HCT116 (cell line): Measurements from ENCODE around the gene NUMB. TPM values are rescaled to one million over a fixed set of nuclear protein-coding genes. Genes with fewer than 3 reads are reported as not detected.

ENCODE experiments used
- ATAC-seq: fragments of 200-7000 bp; cut with Tn5 transposase; 2 replicates; pipeline ENCODE4 v1.9.1; 2020; ENCODE audit warnings: mild to moderate bottlenecking, moderate library complexity
- BruUV-seq: library from RNA; stranded (reverse); fragments of 400-500 nt; replicated peaks from 2 replicates; lab custom pipeline; 2021; lab: Mats Ljungman, UMichigan
- CTCF ChIA-PET: fragments of 300-600 bp; sonication (Branson Sonifier 250); formaldehyde crosslinking; loops from one replicate; lab custom pipeline; 2021; ENCODE audit warnings: antibody characterized with exemption; lab: Charles Lee
- POLR2A ChIA-PET: fragments of 300-600, 350-600 bp; sonication (Branson Sonifier 250); formaldehyde crosslinking; loops from one replicate; lab custom pipeline; 2021; ENCODE audit warnings: antibody characterized with exemption; lab: Charles Lee
- RAD21 ChIA-PET, 2 experiments: fragments of 300-600 bp; sonication (Branson Sonifier 250); formaldehyde crosslinking; loops; one replicate each; lab custom pipeline; 2023; ENCODE audit warnings: low total read pairs in 2 of 2; ENCODE audit not compliant: uncharacterized antibody in 2 of 2, unreplicated experiment in 2 of 2, low non-redundant PET in 1 of 2; lab: Charles Lee
- DNase-seq: peaks from one replicate; pipeline ENCODE4 v3.0.0-alpha.2; 2010; ENCODE audit warnings: low read depth, low spot score
- H2AFZ ChIP-seq: fragments of 200-600 bp; shearing (Covaris generic), sonication (generic); 2 replicates; pipeline ENCODE4 v1.6.1; 2017; ENCODE audit warnings: low read depth, mixed run types, mixed read lengths, antibody characterized with exemption, low read length; ENCODE audit not compliant: poor library complexity, severe bottlenecking
- H3K27ac ChIP-seq: 2 replicates; pipeline ENCODE4 v1.5.1; 2012; ENCODE audit warnings: low read depth, low read length
- H3K27me3 ChIP-seq: fragments of 200-600 bp; sonication (generic); 2 replicates; pipeline ENCODE4 v1.6.1; 2016; ENCODE audit warnings: mixed run types, low read length, mixed read lengths; ENCODE audit not compliant: insufficient read depth
- H3K36me3 ChIP-seq, 2 experiments: fragments of 200-500 bp in 1 of 2; fragments of 200-600 bp in 1 of 2; sonication (Bioruptor generic) in 1 of 2; sonication (generic) in 1 of 2; 2 replicates each; pipeline versions ENCODE4 v1.5.1 to v1.6.1; 2014 to 2016; ENCODE audit warnings: low read length in 2 of 2, inconsistent platforms in 1 of 2, mixed read lengths in 1 of 2, mixed run types in 1 of 2; ENCODE audit not compliant: insufficient read depth in 2 of 2, control insufficient read depth in 1 of 2
- H3K4me1 ChIP-seq, 2 experiments: fragments of 200-600 bp in 1 of 2; sonication (generic) in 1 of 2; 2 replicates each; pipeline versions ENCODE4 v1.5.1 to v1.6.1; 2012 to 2017; ENCODE audit warnings: low read length in 2 of 2, inconsistent platforms in 1 of 2, mild to moderate bottlenecking in 1 of 2, mixed read lengths in 1 of 2, mixed run types in 1 of 2, moderate library complexity in 1 of 2; ENCODE audit not compliant: insufficient read depth in 2 of 2, control insufficient read depth in 1 of 2
- H3K4me2 ChIP-seq: fragments of 200-600 bp; sonication (generic); 2 replicates; pipeline ENCODE4 v1.6.1; 2017; ENCODE audit warnings: mixed run types, low read length, mixed read lengths
- H3K4me3 ChIP-seq, 2 experiments: fragments of 200-600 bp in 1 of 2; sonication (generic) in 1 of 2; replicated peaks in 1 of 2; 2 replicates each; pipeline ENCODE4 v1.5.1; 2011 to 2016; ENCODE audit warnings: low read length in 2 of 2, control low read depth in 1 of 2, low read depth in 1 of 2, mild to moderate bottlenecking in 1 of 2, mixed read lengths in 1 of 2, mixed run types in 1 of 2
- H3K79me2 ChIP-seq: fragments of 200-600 bp; sonication (generic); 2 replicates; pipeline ENCODE4 v1.6.1; 2017; ENCODE audit warnings: mild to moderate bottlenecking, mixed run types, low read length, moderate library complexity, mixed read lengths; ENCODE audit not compliant: insufficient read depth
- H3K9ac ChIP-seq: fragments of 200-600 bp; sonication (generic); 2 replicates; pipeline ENCODE4 v1.6.1; 2016; ENCODE audit warnings: low read length, mixed read lengths
- H3K9me2 ChIP-seq: fragments of 200-600 bp; sonication (generic), shearing (Covaris generic); 2 replicates; pipeline ENCODE4 v1.6.1; 2017; ENCODE audit warnings: mixed run types, mild to moderate bottlenecking, moderate library complexity; ENCODE audit not compliant: insufficient read depth
- H3K9me3 ChIP-seq, 2 experiments: fragments of 200-500 bp in 1 of 2; fragments of 200-600 bp in 1 of 2; sonication (Bioruptor generic) in 1 of 2; sonication (generic) in 1 of 2; 2 replicates each; pipeline ENCODE4 v1.6.1; 2014 to 2017; ENCODE audit warnings: low read length in 2 of 2, mixed read lengths in 2 of 2, inconsistent platforms in 1 of 2, low read depth in 1 of 2, mild to moderate bottlenecking in 1 of 2, mixed run types in 1 of 2, moderate library complexity in 1 of 2; ENCODE audit not compliant: control insufficient read depth in 1 of 2, insufficient read depth in 1 of 2
- H4K20me1 ChIP-seq: fragments of 200-600 bp; sonication (generic), shearing (Covaris generic); 2 replicates; pipeline ENCODE4 v1.6.1; 2017; ENCODE audit warnings: mixed run types, mild to moderate bottlenecking, moderate library complexity; ENCODE audit not compliant: insufficient read depth
- CTCF ChIP-seq, 3 experiments: fragments of 200-600 bp in 1 of 3; sonication (generic) in 1 of 3; IDR thresholded peaks in 2 of 3; conservative IDR thresholded peaks in 1 of 3; 2 replicates each; pipeline ENCODE4 v1.5.1; 2012 to 2017; ENCODE audit warnings: low read depth in 2 of 3, low read length in 2 of 3, antibody characterized with exemption in 1 of 3, borderline replicate concordance in 1 of 3, control low read depth in 1 of 3, mild to moderate bottlenecking in 1 of 3, mixed read lengths in 1 of 3, mixed run types in 1 of 3, moderate library complexity in 1 of 3; ENCODE audit not compliant: insufficient read depth in 1 of 3
- ELF1 ChIP-seq: IDR thresholded peaks from 2 replicates; pipeline ENCODE4 v1.6.1; 2012; ENCODE audit warnings: low read depth, borderline replicate concordance
- EZH2 ChIP-seq: fragments of 200-600 bp; sonication (generic); IDR thresholded peaks from 2 replicates; pipeline ENCODE4 v1.6.1; 2017; ENCODE audit warnings: antibody characterized with exemption, mixed run types
- JUND ChIP-seq: IDR thresholded peaks from 2 replicates; pipeline ENCODE4 v1.6.1; 2012
- RAD21 ChIP-seq: IDR thresholded peaks from 2 replicates; pipeline ENCODE4 v1.6.1; 2012; ENCODE audit warnings: low read depth, mild to moderate bottlenecking
- TCF7L2 ChIP-seq: IDR thresholded peaks from 2 replicates; pipeline ENCODE4 v1.7.0; 2011; ENCODE audit warnings: borderline replicate concordance, inconsistent platforms; ENCODE audit not compliant: insufficient read depth, insufficient read length; ENCODE audit errors: extremely low read depth
- intact Hi-C: fragments of 100-400 bp; cut with micrococcal nuclease; formaldehyde crosslinking; loops from 2 replicates; pipeline ENCODE4 v1.10.0; 2022
- total RNA-seq: library from RNA; stranded (reverse); gene quantifications from one replicate; pipeline ENCODE4 v1.2.1, GENCODE V29; 2021; ENCODE audit not compliant: unreplicated experiment
- TF ChIP-seq, protein P1 (sequence below): IDR thresholded peaks from 2 replicates; pipeline ENCODE4 v1.6.1; 2012; ENCODE audit warnings: low read depth

NUMB gene
- total RNA-seq, 1 experiment from 2014 or later: 43.0 TPM

- CTCF ChIA-PET: interaction anchor here (0.6 to 1.6 kb wide), 2 partner anchors 9 kb away, joined by 3 to 6 read pairs; no protein-coding TSS in a partner anchor
- H3K27ac ChIP-seq: no peak overlapping the region
- H3K27me3 ChIP-seq: no peaks in the 10 kb centered on the region
- H3K4me1 ChIP-seq: no peaks in the 10 kb centered on the region
- no TSS peak for BruUV-seq
- H3K9me2 ChIP-seq: no peaks in the 10 kb centered on the region
- H3K4me3 ChIP-seq: no peak overlapping the region
- no peak overlapping the region for H3K9ac ChIP-seq
- no peaks in the 10 kb centered on the region for H3K79me2 ChIP-seq
- no peak overlapping the region for H3K4me2 ChIP-seq
- no peaks in the 10 kb centered on the region for H3K9me3 ChIP-seq
- ATAC-seq (no peak), DNase-seq (no peak)
- no peaks in the 10 kb centered on the region for H4K20me1 ChIP-seq
- intact Hi-C loops: no loop called here
- RAD21 ChIA-PET: no interaction called here
- no peak overlapping the region for H2AFZ ChIP-seq
- POLR2A ChIA-PET: no interaction called here
- peaks cover 0 to 6% of the 10 kb centered on the region in 2 experiments; a peak in 2 of 4 replicates for H3K36me3 ChIP-seq
- TF ChIP-seq ELF1 (no peak), RAD21 (no peak), JUND (no peak), EZH2 (no peak), TCF7L2 (no peak), CTCF (IDR thresholded peaks at IDR 0.05 in 2 of 3, conservative IDR thresholded peaks at IDR 0.05 in 1 of 3; ENCODE audit: borderline replicate concordance in 1 of 3, insufficient read depth in 1 of 3, low read depth in 2 of 3, low read length in 2 of 3) (no peak)
- TF ChIP-seq, protein P1, sequence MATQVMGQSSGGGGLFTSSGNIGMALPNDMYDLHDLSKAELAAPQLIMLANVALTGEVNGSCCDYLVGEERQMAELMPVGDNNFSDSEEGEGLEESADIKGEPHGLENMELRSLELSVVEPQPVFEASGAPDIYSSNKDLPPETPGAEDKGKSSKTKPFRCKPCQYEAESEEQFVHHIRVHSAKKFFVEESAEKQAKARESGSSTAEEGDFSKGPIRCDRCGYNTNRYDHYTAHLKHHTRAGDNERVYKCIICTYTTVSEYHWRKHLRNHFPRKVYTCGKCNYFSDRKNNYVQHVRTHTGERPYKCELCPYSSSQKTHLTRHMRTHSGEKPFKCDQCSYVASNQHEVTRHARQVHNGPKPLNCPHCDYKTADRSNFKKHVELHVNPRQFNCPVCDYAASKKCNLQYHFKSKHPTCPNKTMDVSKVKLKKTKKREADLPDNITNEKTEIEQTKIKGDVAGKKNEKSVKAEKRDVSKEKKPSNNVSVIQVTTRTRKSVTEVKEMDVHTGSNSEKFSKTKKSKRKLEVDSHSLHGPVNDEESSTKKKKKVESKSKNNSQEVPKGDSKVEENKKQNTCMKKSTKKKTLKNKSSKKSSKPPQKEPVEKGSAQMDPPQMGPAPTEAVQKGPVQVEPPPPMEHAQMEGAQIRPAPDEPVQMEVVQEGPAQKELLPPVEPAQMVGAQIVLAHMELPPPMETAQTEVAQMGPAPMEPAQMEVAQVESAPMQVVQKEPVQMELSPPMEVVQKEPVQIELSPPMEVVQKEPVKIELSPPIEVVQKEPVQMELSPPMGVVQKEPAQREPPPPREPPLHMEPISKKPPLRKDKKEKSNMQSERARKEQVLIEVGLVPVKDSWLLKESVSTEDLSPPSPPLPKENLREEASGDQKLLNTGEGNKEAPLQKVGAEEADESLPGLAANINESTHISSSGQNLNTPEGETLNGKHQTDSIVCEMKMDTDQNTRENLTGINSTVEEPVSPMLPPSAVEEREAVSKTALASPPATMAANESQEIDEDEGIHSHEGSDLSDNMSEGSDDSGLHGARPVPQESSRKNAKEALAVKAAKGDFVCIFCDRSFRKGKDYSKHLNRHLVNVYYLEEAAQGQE: no peak
These were observed 171.7 kb downstream of the NUMB start for GRCh38 chr14:73286598-73286997.
